ENCODE measurements around the gene PCBP1. TPM values are rescaled to one million over a fixed set of nuclear protein-coding genes. Genes with fewer than 3 reads are reported as not detected.

The PCBP1 gene
- polyA plus RNA-seq, 1 donor from 2014 or later = 33.3 TPM

GRCh38 chr2:70041663-70042062 lies 45.6 kb upstream of the PCBP1 start:
- Histone ChIP-seq H3K27ac (ENCODE audit: low read length) (no peak overlapping the region), H3K4me3 (ENCODE audit: low read length) (no peak overlapping the region), H3K4me2 (ENCODE audit: low read length) (no peak overlapping the region), H3K27me3 (ENCODE audit: insufficient read depth, low read depth, low read length) (no peaks in the 10 kb centered on the region), H3K36me3 (ENCODE audit: insufficient read depth, low read length) (no peaks in the 10 kb centered on the region), H2AFZ (ENCODE audit: low read depth, low read length) (no peak overlapping the region), H4K20me1 (ENCODE audit: insufficient read depth) (no peaks in the 10 kb centered on the region), H3K9ac (ENCODE audit: low read length) (no peak overlapping the region), H3K9me2 (ENCODE audit: insufficient read depth, low read length) (no peaks in the 10 kb centered on the region), H3K79me2 (replicated peaks; ENCODE audit: insufficient read depth, low read length) (no peaks in the 10 kb centered on the region), H3K9me3 (ENCODE audit: low read length) (no peaks in the 10 kb centered on the region), H3F3A (ENCODE audit: insufficient read depth, low read length, poor library complexity, severe bottlenecking) (no peaks in the 10 kb centered on the region)
- no peak for TF ChIP-seq SMC3 (conservative IDR thresholded peaks at IDR 0.05; ENCODE audit: poor library complexity)
- no peak for TF ChIP-seq MXI1 (conservative IDR thresholded peaks at IDR 0.05; ENCODE audit: poor library complexity, severe bottlenecking)
- TF ChIP-seq CTCF (IDR thresholded peaks at IDR 0.05; ENCODE audit: poor library complexity, severe bottlenecking) = no peak
- no peak for TF ChIP-seq POLR2AphosphoS5 (IDR thresholded peaks at IDR 0.05)
- TF ChIP-seq TAF1 (IDR thresholded peaks at IDR 0.05; ENCODE audit: low read depth) = no peak
- no peak for TF ChIP-seq EP300 (conservative IDR thresholded peaks at IDR 0.05; ENCODE audit: poor library complexity, severe bottlenecking)
- TF ChIP-seq RAD21 (conservative IDR thresholded peaks at IDR 0.05) = no peak
- TF ChIP-seq EZH2 (IDR thresholded peaks at IDR 0.05; ENCODE audit: borderline replicate concordance, insufficient read depth, low read length, poor library complexity, severe bottlenecking) = no peak
- TF ChIP-seq REST (IDR thresholded peaks at IDR 0.05; ENCODE audit: borderline replicate concordance) = no peak

- Histone ChIP-seq H3K27ac (ENCODE audit: low read length) (no peak overlapping the region), H3K9me2 (ENCODE audit: insufficient read depth, low read length) (no peaks in the 10 kb centered on the region), H2AFZ (ENCODE audit: low read depth, low read length) (no peak overlapping the region), H3K4me2 (ENCODE audit: low read length) (no peak overlapping the region), H3K27me3 (ENCODE audit: insufficient read depth, low read depth, low read length) (no peaks in the 10 kb centered on the region), H3K9ac (ENCODE audit: low read length) (no peak overlapping the region), H3F3A (ENCODE audit: insufficient read depth, low read length, poor library complexity, severe bottlenecking) (no peaks in the 10 kb centered on the region), H3K79me2 (replicated peaks; ENCODE audit: insufficient read depth, low read length) (no peaks in the 10 kb centered on the region), H3K4me3 (ENCODE audit: low read length) (no peak overlapping the region), H3K36me3 (ENCODE audit: insufficient read depth, low read length) (no peaks in the 10 kb centered on the region), H4K20me1 (ENCODE audit: insufficient read depth) (no peaks in the 10 kb centered on the region), H3K9me3 (ENCODE audit: low read length) (no peaks in the 10 kb centered on the region)
- TF ChIP-seq SMC3 (conservative IDR thresholded peaks at IDR 0.05; ENCODE audit: poor library complexity) (no peak), MXI1 (conservative IDR thresholded peaks at IDR 0.05; ENCODE audit: poor library complexity, severe bottlenecking) (no peak), EP300 (conservative IDR thresholded peaks at IDR 0.05; ENCODE audit: poor library complexity, severe bottlenecking) (no peak), EZH2 (IDR thresholded peaks at IDR 0.05; ENCODE audit: borderline replicate concordance, insufficient read depth, low read length, poor library complexity, severe bottlenecking) (no peak), POLR2AphosphoS5 (IDR thresholded peaks at IDR 0.05) (no peak), REST (IDR thresholded peaks at IDR 0.05; ENCODE audit: borderline replicate concordance) (no peak), TAF1 (IDR thresholded peaks at IDR 0.05; ENCODE audit: low read depth) (no peak), RAD21 (conservative IDR thresholded peaks at IDR 0.05) (no peak), CTCF (IDR thresholded peaks at IDR 0.05; ENCODE audit: poor library complexity, severe bottlenecking) (no peak)
Observed at GRCh38 chr2:70042246-70042645, 45.0 kb upstream of the PCBP1 start.
